ENCODE data around the gene MPZL2.

DNA sequence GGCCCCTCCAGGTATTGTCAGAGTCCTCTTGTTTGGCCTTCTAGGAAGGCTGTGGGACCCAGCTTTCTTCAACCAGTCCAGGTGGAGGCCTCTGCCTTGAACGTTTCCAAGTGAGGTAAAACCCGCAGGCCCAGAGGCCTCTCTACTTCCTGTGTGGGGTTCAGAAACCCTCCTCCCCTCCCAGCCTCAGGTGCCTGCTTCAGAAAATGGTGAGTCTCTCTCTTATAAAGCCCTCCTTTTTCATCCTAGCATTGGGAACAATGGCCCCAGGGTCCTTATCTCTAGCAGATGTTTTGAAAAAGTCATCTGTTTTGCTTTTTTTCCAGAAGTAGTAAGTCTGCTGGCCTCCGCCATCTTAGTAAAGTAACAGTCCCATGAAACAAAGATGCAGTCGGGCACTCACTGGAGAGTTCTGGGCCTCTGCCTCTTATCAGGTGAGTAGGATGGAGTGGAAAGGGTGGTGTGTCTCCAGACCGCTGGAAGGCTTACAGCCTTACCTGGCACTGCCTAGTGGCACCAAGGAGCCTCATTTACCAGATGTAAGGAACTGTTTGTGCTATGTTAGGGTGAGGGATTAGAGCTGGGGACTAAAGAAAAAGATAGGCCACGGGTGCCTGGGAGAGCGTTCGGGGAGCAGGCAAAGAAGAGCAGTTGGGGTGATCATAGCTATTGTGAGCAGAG lies 40.6 kb upstream of the MPZL2 start, which contains the start of gene CD3E:
- TF ChIP-seq, protein P1, sequence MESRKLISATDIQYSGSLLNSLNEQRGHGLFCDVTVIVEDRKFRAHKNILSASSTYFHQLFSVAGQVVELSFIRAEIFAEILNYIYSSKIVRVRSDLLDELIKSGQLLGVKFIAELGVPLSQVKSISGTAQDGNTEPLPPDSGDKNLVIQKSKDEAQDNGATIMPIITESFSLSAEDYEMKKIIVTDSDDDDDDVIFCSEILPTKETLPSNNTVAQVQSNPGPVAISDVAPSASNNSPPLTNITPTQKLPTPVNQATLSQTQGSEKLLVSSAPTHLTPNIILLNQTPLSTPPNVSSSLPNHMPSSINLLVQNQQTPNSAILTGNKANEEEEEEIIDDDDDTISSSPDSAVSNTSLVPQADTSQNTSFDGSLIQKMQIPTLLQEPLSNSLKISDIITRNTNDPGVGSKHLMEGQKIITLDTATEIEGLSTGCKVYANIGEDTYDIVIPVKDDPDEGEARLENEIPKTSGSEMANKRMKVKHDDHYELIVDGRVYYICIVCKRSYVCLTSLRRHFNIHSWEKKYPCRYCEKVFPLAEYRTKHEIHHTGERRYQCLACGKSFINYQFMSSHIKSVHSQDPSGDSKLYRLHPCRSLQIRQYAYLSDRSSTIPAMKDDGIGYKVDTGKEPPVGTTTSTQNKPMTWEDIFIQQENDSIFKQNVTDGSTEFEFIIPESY (IDR thresholded peaks at IDR 0.05; ENCODE audit: borderline replicate concordance, low read depth), result no peak
- no peak for TF ChIP-seq EZH2phosphoT487 (IDR thresholded peaks at IDR 0.05; ENCODE audit: borderline replicate concordance, low read depth)
- TF ChIP-seq, protein P2, sequence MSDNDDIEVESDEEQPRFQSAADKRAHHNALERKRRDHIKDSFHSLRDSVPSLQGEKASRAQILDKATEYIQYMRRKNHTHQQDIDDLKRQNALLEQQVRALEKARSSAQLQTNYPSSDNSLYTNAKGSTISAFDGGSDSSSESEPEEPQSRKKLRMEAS (IDR thresholded peaks at IDR 0.05; ENCODE audit: low read depth), result no peak
- TF ChIP-seq POLR2AphosphoS5 (IDR thresholded peaks at IDR 0.05; ENCODE audit: low read depth, low read length), result no peak
- TF ChIP-seq RAD21 (IDR thresholded peaks at IDR 0.05; ENCODE audit: low read length), result no peak
- no peak for TF ChIP-seq USF2 (IDR thresholded peaks at IDR 0.05; ENCODE audit: borderline replicate concordance, low read depth, low read length)
- TF ChIP-seq RFX5 (IDR thresholded peaks at IDR 0.05; ENCODE audit: low read length), result no peak
- no peak for TF ChIP-seq SIN3A (IDR thresholded peaks at IDR 0.05; ENCODE audit: borderline replicate concordance, low read depth, low read length)

Data from SK-N-SH (cell line).